Right renal cortex interstitium (tissue), 3 donors: ENCODE measurements around the gene MCUR1. TPM values are rescaled to one million over a fixed set of nuclear protein-coding genes. Genes with fewer than 3 reads are reported as not detected.
"Not testable (repeated sequence)": the region's sequence is repeated elsewhere in the genome, so short reads cannot be mapped to it uniquely, and the experiment has no call there.

Experiments
- DNase-seq, 3 donors: peaks; one replicate each; pipeline ENCODE4 v3.0.0-alpha.2; 2013; ENCODE audit warnings: low read depth in 3 of 3, low spot score in 2 of 3
- polyA plus RNA-seq, 3 donors: library from polyadenylated mRNA; unstranded; fragments of 120-200 nt; gene quantifications; one replicate each; pipeline ENCODE4 v1.2.1, GENCODE V29; 2013; ENCODE audit not compliant: insufficient read length in 3 of 3

The MCUR1 gene
- polyA plus RNA-seq, 3 donors = 58.5 to 63.1 (median 62.1) TPM

DNA sequence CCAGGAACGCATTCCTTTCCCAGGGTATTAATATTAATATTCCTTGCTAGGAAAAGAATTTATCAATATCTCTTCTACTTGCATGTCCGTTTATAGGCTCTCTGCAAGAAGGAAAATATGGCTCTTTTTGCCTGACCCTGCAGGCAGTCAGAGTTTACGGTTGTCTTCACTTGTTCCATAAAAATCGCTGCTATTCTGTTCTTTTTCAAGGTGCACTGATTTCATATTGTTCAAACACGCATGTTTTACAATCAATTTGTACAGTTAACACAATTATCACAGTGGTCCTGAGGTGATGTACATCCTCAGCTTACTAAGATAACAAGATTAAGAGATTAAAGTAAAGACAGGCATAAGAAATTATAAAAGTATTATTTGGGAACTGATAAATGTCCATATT lies 15.1 kb upstream of the MCUR1 start:
- not testable (repeated sequence) for DNase-seq

DNA sequence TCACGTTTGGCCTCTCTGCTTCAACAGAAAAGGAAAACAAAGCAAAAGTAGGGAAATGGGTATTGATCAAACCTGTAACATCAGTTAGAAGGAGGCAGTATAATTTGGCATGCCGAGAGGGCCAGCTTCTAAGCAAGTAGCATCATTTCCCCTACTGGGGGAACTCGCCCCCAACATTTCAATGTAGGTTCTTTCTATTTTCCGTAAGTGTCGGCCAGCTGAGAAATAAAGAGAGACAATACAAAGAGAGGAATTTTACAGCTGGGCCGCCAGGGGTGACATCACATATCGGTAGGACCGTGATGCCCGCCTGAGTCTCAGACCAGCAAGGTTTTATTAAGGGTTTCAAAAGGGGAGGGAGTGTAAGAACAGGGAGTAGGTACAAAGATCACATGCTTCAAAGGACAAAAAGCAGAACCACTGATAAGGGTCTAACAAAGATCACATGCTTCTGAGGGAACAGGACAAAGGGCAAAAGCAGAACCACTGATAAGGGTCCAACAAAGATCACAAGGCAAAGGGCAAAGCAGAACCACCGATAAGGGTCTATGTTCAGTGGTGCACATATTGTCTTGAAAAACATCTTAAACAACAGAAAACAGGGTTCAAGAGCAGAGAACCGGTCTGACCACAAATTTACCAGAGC lies 14.4 kb upstream of the MCUR1 start:
- DNase-seq = not testable (repeated sequence)

DNA sequence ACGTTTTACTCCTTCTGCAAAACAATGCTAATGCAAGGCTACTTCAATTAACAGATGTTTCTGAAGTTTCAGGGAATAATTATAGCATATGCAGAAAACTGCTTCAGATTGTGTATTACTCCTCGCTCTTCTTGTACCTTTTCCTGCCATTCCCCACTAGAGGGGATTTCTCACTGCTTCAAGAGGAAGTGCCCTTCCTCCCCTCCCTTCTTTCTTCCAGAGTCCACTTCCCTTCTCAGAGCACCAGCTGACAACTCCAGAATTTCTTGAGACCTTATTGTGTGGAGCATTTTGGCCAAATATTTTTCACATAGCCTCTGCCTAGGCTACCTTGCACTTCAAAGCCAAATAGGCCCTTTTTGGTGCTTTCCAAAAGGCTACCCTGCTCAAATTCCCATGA lies 12.7 kb upstream of the MCUR1 start:
- no peak for DNase-seq

DNA sequence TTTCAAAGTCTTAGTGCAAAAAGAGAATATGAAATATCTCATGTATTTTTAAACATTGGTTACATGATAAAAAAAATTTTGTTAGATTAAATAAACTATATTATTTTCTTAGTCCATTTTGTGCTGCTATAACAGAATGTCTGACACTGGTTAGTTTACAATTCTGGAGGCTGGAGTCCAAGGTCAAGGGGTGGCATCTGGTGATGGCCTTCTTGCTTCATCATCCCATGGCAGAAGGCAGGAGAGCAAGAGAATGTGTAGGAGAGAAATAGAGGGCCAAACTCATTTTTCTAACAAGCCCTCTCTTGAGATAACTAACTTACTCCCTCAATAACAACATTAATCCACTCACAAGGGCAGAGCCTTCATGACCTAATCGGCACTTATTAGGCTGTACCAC lies 11.5 kb upstream of the MCUR1 start:
- no peak for DNase-seq

DNA sequence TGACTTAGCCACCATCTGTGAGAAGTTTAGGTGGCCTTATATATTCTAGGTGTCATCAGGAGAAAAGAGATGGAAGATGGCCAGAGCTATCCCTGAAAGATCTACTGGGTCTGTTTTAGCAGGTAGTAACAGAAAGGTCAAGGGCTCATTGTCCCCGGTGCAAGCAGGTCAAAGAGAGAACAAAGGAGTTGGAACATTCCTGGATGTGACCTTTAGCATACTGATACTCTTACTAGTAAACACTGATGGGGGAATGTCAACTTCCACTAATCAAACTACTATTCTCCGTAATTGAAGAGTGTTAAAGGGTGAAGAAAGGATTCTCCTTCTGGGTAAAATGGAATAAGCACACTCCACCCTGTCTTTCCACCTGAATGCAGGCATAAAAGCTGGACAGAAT lies 4.0 kb upstream of the MCUR1 start:
- no peak for DNase-seq

DNA sequence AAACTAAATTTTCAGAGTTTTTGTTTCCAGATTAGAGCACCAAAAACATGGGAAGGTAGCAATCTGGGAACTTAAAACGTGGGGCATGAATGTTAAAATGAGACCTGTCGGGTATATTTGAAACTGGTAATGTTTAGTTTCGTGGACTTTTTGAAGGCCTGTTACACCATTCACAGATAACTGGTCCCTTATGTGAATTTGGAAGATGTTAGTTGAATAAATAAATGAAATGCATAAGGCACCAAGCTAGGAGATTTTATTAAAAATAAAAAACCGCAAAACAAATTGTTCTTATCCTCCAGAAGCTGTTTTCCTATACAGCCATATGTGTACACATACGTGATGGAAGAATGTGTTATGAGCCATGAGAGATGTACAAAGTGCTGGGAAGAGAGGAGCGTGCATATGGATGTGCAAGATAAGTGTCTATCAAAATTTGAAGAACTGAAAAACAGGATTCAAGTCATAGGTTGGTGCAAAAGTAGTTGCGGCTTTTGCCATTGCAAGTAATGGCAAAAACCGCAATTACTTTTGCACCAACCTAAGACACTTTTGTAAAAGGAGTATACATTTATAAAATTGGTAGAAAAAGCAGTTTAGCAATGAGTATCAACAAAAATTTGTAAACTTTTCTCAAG lies 700 bp upstream of the MCUR1 start:
- no peak for DNase-seq

DNA sequence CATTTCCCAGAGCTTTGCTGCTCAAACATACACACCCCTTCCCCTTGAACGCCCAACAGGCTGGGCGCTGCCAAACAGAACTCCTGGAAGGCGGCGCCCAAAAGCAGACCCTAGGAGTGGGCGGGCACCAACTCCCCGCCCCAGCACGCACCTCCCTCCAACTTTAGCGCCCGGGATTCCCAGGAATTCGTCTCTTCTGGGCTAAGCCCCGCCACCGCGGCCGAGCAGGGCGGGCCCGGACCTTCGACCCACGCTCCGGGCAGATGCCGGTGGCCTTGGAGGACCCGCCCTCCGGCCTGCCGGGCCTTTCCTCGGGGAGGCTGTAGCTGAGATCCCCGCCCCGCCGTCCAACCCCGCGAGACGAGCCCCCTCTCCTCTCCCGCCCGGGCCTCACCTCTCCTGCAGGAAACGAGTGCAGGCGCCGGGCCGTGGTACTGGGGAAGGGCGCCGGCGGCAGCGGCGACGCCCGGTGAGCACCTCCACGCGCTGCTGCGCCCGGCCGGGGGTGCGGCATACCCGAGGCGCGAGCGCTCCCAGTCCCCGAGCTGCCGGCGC lies 659 bp downstream of the MCUR1 start:
- DNase-seq = peak in 2 of 3 donors; percentile 67

DNA sequence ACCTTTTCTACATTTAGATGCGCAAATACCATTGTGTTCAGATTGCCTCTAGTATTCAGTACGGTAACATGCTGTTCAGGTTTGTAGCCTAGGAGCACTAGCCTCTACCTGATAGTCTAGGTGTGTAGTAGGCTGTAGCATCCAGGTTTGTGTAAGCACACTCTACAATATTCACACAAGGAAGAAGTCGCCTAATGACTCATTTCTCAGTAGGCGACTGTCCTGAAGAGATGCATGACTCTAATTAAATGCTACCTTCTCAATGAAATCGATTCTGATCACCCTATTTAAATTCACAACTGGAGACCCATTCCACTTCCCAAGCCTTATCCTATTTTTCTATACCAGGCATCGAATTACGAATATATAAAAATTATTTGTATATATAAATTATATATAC lies 1.3 kb downstream of the MCUR1 start:
- DNase-seq = no peak

DNA sequence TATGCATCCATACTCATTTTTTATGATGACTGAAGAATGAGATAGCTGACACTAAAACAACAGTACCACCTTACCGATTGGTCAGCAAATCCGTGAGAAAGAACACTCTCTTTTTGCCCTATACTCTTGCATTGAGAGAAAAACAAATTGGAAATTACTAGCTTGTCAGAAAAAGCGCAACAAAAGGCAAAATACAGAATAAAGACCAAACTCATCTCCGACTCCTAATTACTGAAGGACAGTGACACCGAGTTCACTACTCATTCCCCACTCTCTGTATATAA lies 2.1 kb downstream of the MCUR1 start:
- DNase-seq = no peak

DNA sequence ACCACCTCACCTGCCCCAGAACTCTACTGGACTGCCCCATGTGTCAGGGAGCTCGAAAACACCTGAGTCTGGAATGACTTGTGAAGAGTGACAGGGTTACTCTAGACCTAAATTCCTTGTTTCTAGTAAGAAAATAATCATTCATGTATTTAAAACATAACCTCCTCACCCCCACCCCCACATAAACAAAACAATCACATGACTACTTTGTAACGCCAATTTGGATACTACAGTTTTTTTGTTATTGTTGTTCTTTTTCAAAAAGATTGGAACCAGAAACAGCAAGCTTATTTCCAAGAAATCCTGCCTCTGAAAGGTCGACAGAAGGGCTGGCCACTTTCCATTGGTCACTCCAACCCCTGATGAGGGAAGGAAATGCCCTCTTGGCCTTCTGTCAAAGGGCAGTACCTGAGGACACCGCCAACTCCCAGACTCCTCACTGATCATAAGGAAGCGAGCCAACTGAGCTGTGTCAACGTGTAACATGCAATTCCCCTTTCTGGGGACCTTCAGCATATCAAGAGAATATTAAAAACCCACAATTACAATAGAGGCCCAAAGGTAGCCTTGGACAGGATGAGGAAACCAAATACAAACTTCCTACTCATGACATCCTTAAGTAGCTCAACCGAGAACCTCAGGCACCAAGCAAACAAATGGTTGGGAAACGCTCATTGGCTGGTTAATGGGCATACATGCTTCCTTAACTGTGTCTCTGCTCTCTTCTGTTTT lies 2.6 kb downstream of the MCUR1 start:
- no peak for DNase-seq

DNA sequence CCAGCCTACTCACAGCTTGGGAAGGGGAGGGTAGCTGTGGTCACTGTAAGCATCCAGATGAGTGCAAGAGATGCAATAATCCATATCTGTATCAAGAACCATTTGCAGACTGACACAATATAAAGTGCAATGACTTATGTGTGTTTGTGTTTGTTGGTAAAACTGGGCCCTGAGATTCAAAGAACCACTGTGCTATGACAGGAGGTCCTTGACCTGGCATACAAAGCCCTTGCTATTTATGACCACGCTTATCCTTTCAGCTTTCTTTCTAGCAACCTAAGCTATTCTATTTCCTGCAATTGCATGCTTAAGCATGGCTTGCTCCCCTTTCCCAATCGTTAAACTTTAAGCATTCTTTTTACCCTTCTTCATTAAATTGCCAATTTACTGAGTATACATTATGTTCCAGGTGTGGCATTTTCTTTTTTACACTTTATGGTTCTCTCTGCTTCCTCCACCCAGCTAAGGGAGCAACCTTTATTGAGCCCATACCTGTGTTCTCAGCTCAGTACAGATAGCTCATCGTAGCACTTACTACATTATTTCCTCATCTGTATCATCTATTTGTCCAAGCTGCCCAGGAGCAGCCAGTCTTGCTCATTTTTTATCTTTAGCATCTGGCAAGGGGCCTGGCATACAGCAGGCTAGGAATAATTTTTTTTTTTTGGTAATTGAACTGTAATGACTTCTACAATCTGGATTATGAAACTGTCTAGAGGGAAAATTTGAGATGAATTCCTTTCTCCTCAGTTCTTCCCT lies 3.5 kb downstream of the MCUR1 start:
- no peak for DNase-seq

DNA sequence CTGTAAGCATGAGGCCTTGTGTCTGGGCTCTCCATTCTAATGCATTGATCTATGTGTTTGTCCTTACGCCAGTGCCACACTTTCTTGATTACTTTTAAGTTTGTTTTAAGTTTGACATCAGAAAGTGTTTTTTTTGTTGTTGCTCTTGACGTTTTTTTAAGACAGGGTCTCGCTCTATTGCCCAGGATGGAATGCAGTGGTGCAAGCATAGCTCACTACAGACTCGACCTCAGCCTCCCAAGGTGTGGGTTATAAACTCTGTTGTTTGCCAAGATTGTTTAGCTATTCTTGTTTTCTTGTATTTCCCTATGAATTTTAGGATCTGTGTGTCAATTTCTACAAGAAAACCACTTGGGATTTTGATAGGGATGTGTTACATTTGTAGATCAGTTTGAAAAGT lies 5.6 kb downstream of the MCUR1 start:
- no peak for DNase-seq

DNA sequence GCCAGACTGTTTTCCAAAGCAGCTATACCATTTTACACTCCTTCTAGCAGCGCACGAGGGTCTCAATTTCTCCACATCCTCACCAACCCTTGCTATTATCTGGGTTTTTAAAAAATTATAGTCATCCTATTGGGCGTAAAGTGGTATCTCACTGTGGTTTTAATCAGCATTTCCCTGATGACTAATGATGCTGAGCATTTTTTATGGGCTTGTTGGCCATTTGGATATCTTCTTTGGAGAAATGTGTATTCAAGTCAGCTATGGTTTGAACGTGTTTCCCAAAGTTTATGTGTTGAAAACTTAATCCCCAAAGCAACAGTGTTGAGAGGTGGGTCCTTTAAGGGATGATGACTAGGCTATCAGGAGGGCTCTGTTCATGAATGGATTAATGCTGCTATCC lies 6.7 kb downstream of the MCUR1 start:
- DNase-seq = no peak

DNA sequence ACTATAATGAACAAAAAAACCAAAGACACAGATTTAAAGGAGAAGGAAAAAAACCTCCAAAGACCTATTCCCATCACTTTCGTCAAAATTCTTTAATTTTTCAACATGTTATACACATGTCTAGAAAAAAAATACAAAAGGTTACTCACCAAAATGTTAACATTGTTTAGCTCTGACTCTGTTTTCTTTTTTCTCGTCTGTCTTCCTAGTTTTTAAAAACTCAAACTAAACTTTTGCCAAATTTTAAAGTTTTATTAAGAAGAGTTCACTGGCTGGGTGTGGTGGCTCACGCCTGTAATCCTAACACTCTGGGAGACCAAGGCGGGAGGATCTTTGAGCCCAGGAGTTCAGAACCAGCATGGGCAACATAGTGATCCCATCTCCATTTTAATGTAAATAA lies 10.8 kb downstream of the MCUR1 start:
- no peak for DNase-seq

DNA sequence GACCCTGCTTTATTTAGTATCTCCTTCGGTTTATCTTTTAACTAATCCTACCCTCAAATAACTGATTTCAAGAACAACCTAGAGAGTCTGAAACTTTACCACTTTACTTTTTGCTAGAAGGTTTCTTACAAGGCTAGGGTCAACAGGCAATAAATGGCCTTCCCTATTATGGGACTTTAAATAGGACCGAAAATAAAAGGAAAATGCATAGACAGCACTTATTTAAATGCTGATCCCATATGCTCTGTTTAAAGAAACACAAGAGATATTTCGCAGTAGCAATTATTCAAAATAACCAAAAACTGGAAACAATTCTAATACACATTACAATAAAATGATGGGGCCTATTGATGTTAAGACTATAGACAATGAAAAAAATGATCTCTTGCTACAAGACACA lies 13.7 kb downstream of the MCUR1 start:
- no peak for DNase-seq

DNA sequence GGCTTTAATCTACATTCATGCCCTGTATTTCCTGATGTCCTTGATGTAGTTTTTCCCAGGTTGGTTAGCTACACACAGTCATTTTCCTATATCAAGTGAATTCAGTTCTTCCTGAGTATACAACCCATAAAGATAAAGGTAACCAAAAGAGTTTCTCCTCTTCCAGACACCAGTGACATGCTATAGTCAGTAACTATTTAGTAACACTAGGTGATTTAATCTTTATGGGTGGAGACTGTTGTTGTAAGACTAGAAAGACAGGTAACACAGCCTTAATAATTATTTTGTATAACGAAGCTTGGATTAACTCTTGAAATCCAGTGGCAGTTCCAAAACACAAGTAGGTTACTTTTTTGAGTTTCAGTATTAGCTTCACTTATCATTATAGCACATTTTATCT lies 17.6 kb downstream of the MCUR1 start:
- DNase-seq = no peak

DNA sequence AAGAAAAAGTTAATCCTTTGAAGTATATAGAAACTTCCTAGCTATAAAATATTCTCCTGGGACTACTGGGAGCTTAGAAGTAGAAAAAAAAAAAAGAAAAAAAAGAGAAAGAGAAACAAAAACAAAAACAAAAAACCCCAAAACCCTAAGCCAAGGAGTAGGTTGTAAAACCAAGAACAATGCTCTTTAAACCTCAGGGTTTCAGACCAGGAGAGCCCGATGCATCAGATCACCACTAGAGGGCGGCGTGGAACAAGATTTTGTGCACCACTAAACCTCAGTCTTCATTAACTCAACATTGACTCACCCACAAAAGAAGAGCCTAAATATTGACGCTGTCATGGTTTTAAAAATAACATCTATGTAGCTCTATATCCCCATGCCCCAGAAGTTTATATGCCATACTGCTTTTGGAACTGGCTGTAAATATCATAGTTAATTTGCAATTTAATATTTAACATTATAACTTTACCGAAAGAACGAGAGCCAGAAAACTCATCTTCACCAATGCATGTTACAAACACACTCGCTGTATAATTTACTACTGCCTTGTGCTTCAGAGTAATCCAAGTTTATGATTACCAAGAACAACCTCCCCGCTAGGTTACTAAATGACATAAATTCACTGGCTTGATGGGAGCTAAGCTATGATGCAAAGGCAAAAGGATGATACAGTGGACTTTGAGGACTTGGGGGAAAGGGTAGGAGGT lies 19.2 kb downstream of the MCUR1 start:
- peak; percentile 62 to 74 (median 70) for DNase-seq

DNA sequence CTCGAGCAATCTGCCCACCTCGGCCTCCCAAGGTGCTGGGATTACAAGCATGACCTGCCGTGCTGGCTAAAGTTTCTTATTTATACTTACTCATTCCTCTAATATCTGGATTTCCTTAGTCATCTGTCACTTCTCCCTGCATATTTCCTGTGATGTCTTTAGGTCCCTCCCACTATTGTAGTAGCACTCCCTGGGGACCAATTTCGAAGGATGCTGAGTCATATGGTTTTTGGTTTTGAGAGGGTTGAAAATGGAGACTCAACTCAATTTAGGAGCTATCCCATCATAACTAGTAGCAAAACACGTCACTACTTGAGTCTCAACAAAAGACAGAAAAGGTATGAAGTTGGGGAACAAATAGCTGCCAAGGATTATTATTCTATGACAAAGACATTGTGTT lies 20.2 kb downstream of the MCUR1 start:
- no peak for DNase-seq

DNA sequence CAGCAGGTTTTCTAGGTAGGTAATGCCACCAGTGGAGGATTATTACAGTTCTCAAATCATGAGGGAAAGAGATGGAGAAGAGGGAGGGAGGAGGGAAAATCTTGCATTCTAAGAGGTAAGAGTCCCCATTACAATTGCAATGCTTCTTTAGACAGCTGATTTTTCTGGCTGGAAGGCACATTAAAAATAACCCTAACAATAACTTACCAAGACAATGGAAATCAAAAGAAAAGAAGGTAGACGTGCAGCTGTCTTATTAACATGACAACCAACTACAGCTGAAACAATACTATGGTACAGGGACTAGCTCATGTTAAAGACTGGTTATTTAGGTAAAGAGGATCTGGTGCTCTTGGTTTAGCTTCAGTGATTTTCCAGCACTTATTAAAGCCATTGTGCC lies 24.6 kb downstream of the MCUR1 start:
- DNase-seq = no peak

DNA sequence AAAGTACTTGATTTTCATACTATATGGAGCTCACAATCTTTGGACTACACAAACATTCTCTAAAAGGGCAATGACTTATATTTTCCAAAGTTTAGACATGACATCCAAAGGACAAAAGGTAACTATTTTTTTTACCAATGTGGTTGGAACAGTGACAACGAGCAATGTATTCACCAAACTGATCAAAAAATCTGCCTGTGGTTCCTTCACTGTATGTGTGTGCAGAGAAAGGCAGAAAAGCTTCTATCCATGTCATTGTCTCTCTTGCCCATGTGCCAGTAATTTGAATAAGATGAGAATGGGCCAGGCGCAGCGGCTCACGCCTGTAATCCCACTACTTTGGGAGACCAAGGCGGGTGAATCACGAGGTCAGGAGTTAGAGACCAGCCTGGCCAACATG lies 25.5 kb downstream of the MCUR1 start:
- DNase-seq = no peak

DNA sequence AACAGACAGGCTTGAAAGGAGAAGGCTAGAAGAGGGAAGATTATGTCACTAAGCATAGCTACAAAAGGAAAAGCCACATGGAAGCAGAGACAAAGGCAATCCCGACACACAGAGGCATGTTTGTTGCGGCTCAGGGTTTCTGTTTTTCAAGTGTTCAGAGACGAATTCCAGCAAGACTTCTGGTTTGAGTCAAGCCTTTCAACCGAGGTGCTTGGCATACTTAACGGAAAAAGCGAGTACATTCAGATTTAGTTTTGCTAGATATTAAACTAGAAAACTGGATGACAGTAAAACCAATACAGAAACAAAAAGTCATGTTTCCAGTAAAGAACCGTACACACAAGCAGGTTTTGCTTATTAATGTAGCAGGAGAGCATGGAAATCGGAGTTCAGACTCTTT lies 27.2 kb downstream of the MCUR1 start:
- no peak for DNase-seq
